HG03432 (cell line): Measurements from ENCODE around the gene NTM.
"Not testable (repeated sequence)": the region's sequence is repeated elsewhere in the genome, so short reads cannot be mapped to it uniquely, and the experiment has no call there.

Experiments used
- ATAC-seq: cut with Tn5 transposase; IDR thresholded peaks from one replicate; pipeline ENCODE4 v1.9.1; 2021; ENCODE audit warnings: mild to moderate bottlenecking, moderate library complexity; ENCODE audit not compliant: unreplicated experiment

Gene NTM

GRCh38 chr11:131418189-131418588, 47.8 kb downstream of the NTM start:
- no peak for ATAC-seq

- ATAC-seq = no peak
Observed at GRCh38 chr11:131421066-131421855, 50.8 kb downstream of the NTM start.

- no peak for ATAC-seq
Observed at GRCh38 chr11:131422029-131422428, 51.6 kb downstream of the NTM start.

DNA sequence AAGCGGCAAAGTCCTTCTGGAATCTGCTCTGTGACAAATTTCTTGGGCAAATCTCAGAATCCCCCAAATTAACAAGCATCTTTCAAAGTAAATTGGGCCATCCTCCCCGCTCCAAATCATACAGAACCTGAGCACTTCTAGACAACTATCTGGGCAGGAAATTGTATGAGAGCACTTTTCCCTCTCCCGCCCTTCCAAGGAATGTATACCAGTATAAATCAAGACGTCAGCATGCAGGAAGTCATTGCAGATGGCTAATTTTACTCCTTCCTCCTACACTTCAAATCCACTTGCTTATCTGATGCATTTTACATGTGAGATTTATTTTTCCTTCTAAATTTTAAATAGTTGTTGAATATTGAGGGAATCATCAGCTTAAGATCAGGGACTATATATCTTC, 52.1 kb downstream of the NTM start:
- ATAC-seq = no peak

DNA sequence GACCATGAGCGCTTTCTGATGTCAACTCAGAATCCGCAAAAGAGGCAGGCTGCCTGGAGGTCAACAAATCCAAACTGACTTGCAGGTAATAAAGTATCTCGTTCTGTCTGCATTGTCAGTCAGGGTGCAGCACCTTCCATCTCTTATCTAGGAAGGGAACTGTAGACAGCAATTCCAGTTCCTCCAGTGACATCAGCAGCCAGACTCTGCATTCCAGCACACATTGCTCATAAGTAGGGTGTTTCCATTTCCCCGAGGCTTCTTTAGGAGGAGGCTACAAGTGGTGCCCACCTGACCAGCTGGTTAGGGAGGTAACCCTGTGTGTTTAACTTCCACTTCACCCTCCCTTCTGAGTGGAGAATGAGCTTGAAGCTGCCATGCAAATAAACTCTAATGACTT, 53.3 kb downstream of the NTM start:
- no peak for ATAC-seq

GRCh38 chr11:131424257-131424876, 54.0 kb downstream of the NTM start:
- not testable (repeated sequence) for ATAC-seq

- ATAC-seq = no peak
Observed at GRCh38 chr11:131425285-131425684, 54.9 kb downstream of the NTM start.

DNA sequence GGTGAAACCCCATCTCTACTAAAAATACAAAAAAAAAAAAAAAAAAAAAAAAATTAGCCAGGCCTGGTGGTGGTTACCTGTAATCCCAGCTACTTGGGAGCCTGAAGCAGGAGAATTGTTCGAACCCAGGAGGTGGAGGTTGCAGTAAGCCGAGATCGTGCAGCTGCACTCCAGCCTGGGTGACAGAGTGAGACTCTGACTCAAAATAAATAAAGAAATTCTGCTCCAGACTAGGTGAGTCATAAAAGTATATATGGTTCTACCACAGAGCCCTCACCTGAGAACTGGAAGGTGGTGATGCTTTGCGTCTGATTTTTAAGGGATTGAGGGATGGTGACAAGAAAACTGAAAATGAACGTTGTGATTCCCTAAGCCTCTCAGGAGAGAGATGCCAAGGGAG, 58.4 kb downstream of the NTM start:
- no peak for ATAC-seq

DNA sequence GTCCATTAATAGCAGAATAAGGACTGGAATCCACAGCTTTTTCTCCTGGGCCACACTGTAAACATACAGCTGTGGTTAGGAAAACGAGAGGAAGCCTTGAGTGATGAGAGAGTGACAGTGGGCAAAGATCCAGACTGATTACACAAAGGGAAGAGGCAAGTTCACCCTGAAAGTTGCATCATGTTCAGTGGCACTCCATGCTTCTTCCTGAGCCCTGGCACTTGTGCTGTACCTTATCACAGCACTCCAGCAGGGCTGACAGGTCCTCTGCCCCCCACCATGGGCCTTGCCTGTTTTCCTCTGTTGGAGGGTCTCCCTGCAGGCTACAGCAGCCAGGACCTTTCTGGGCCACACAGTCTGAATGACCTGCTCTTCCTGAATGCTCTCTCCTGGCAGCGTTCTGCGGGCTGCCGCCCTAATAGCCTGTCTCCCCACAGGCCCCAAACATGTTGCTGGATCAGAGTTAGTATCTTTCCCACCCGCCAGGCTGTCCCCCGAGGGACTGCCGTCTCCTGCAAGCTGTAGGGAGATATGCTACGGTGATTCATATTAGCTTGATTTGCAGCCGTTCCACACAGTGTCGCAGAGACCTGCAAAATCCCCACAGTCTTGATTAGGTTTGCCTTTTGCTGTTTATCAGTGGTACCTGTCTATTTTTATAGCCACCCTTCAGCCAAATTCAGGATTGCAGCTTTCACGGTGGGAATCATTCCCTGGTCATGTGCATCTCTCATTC, 60.2 kb downstream of the NTM start:
- ATAC-seq = no peak

DNA sequence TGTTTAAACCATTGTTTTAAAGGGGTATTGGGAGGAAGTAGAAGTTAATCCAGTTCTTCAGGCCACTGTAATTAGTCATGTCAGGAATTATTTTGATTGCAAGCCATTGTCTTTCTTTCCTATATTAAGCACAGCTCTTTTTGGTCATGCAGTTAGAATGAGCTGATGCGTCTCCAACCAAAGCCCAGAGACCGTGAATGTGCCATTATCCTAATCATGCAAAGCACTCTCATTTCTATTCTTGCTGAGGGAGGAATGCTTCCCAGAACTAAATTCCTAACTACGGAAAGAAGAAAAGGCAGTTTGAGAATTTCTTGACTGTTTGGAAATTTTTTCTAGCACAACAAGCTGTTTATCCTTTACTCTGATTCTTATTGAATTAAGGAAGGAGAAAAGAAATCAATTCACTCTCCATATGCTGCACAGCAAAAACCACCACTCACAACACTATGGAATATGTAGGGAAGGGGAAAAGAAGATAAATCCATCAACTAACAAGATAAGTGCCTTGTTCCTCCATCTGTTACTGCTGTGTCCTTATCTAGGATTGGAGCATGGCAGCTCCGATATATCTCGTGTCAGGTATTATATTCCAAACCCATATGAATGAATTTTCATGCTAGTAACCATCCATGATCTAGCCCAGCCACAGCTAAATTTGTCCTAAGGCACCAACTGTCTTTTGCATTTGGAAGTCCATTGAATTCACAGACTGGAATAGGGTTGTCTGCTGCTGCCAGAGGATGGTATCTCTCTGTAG, 70.8 kb downstream of the NTM start:
- no peak for ATAC-seq

DNA sequence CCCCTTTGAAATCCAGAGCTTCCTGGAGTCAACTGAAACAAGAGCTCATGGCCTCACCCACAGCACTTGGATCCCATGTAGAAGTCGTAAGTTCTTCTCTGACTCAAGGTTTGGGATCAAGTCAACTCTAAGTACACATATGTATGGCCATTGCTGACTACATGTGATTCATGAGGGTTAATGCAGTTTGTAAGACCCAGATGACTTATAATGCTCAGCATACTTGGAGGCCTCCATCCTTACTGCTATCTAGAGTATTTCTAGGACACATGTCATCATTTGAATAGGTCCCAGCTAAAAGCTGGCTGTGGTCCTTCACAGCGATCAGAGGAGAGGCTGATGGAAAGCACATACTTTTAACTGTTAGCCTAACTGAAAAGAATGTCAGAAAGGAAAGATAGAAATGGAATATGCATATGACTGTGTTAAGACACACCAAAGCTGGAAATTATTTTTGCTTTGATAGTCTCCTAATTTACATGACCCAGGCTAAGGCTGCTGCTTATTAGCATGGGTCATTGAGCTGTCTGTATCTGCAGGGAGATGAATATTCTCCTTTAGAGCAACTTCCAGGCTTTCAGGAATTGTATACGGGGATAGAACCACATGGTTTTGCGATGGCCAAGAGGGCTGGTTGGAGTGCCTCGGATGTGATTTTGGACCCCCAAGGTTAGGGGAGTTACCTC, 76.3 kb downstream of the NTM start:
- no peak for ATAC-seq

- ATAC-seq = no peak
Observed at GRCh38 chr11:131447277-131447815, 76.9 kb downstream of the NTM start.

DNA sequence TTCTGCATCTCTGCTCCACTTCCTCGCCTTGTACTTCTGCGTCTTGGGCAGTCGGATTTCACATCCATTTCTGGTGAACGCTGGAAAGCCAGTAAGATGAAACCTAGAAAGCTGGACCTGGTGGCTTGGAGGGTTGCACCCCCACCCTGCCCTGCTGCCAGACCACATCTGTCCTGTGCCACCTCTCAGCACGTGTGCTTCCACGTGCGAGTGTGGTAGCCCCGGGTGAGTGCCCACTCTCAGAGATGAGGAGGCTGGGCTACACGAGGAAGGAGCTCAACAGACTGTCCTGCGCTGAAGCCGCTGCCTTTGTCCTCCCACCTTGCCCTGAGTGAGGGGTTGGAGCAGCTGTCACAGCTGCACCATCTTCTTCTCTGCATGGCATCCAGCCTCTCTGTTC, 77.5 kb downstream of the NTM start:
- no peak for ATAC-seq

DNA sequence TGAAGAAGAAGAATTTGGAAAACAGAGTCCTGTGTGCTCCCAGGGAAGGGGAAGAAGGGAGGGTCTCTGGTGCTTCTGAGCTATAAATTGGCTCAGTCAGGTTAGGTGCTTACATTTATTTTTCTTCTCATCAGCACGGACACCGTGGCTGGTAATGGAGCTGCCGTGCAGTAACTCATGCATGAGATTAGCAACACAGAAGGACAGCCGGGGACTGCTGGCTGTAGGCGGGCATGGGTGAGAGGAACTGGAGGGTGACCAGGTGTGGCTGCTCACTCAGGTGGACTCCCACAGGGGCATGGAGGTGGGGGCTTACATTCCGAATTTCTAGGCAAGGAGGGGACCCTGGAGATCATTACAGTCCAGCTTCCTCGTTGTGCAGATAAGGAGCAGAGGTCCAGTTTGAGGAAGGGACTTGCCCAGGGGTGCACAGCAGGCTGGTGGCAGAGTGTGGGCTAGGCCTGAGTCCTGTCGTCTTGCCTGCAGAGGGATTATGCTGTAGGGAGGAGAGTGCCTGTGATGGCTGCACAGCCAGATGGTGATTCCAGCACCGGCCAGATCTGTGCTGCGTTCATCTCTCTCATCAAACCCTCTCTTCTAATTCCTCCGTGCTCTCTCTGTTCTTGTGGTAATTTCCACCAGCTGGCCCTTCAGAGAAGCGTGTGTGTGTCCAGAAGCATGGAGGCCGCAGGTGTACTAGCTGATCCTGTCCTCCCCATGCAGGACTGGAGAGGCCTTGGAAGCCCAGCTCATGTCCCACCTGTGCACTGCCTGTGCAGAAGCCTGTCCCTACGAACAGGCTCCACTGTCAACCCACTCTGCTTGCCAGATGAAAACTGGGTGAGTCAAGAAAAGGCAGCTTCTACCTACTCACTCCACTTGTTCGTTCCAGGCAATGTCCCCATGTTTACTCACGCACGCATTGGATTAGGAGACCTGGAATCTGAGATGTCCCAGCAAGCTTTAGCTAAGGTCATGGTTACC, 78.9 kb downstream of the NTM start:
- no peak for ATAC-seq

- ATAC-seq = no peak
Observed at GRCh38 chr11:131454490-131454889, 84.1 kb downstream of the NTM start.

- no peak for ATAC-seq
Observed at GRCh38 chr11:131454989-131455388, 84.6 kb downstream of the NTM start.

DNA sequence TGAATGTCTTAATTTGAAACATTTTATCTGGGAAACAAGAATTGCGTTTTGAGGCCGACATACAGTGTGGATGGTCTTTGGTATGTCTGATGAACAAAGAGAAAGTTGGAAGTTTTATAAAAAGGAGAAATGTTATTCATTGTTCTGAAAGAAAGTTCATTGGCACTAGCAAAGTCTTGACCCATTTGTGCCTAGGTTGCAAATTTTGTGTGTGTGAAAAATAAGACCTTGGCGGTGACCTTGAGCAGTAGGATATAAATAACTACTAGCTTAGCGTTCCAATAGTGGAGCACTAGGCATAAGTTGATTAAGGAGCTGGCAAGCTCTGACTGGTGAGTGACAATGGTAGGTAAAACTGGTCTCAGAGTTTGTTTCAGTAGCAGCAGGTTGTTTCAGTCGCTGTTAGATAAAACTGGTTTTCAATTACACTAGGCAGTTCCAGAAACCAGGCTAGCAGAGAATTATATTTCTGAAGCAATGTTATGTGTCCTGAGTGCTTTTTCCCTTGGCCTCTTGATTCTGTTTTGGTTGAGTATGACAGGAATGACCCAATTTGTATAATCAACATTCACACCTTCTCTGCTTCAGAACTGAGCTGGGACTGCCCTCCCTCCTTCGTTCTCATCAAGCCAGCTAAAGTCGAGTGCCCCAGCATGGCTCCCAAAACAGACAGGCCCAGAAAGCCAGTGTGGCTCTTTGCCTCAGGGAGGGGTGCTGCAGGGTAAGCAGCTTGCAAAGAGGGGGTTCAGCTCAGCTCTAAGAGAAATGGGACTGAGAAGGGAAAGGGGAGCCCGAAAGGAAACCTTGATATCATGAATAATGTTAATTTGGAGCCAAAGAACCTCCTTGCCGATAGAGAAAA, 85.7 kb downstream of the NTM start:
- ATAC-seq = no peak

GRCh38 chr11:131457163-131457562, 86.7 kb downstream of the NTM start:
- no peak for ATAC-seq
